B cell (primary cell): ENCODE results near the gene RIT2.

Experiments used
- CTCF ChIP-seq: fragments of 200-600 bp; IDR thresholded peaks from one replicate; pipeline ENCODE4 v1.8.0; 2022; ENCODE audit warnings: antibody characterized with exemption, mild to moderate bottlenecking
- EZH2 ChIP-seq: IDR thresholded peaks from 2 replicates; pipeline ENCODE4 v1.6.1; 2012; ENCODE audit warnings: borderline replicate concordance, low read depth, mild to moderate bottlenecking, moderate library complexity, low read length; ENCODE audit not compliant: insufficient read depth, poor library complexity, severe bottlenecking

GRCh38 chr18:43108882-43109281 is 6.6 kb downstream of the RIT2 start:
- TF ChIP-seq CTCF = no peak
- no peak for TF ChIP-seq EZH2
